CD4-positive, alpha-beta T cell treated with Interleukin-17A for 4 hours (primary cell): ENCODE data around the gene VASN.
A peak's percentile ranks its signal among the peaks of the same experiment; 100 is the strongest.

ENCODE experiments used
- DNase-seq: peaks from one replicate; pipeline ENCODE4 v3.0.0-alpha.2; 2020; ENCODE audit warnings: mixed read lengths

The VASN gene

GRCh38 chr16:4404967-4405696, 33.5 kb downstream of the VASN start:
- no peak for DNase-seq

- DNase-seq = no peak
Measured at GRCh38 chr16:4407543-4408322, 36.1 kb downstream of the VASN start.

GRCh38 chr16:4408323-4408690, 36.7 kb downstream of the VASN start:
- no peak for DNase-seq

GRCh38 chr16:4409081-4409932, 37.7 kb downstream of the VASN start:
- no peak for DNase-seq

- no peak for DNase-seq
Measured at GRCh38 chr16:4410335-4411075, 38.9 kb downstream of the VASN start.

- no peak for DNase-seq
Measured at GRCh38 chr16:4411684-4412083, 40.0 kb downstream of the VASN start.

GRCh38 chr16:4412159-4412558, 40.5 kb downstream of the VASN start:
- DNase-seq = no peak

- DNase-seq = no peak
Measured at GRCh38 chr16:4412854-4413253, 41.2 kb downstream of the VASN start.

GRCh38 chr16:4414187-4414917, 42.7 kb downstream of the VASN start:
- DNase-seq = peak; percentile 78

GRCh38 chr16:4415538-4416199, 44.0 kb downstream of the VASN start:
- DNase-seq = peak; percentile 72

- DNase-seq = peak; percentile 100
Measured at GRCh38 chr16:4416200-4417032, 44.8 kb downstream of the VASN start, which contains the start of gene CORO7. TSS of gene CORO7 (minus strand) at chr16:4416596. CDS start at chr16:4416518, 78 bp downstream.

GRCh38 chr16:4419402-4419959, 47.8 kb downstream of the VASN start:
- no peak for DNase-seq

GRCh38 chr16:4420505-4421105, 49.0 kb downstream of the VASN start:
- no peak for DNase-seq

GRCh38 chr16:4425378-4426020, 53.9 kb downstream of the VASN start, which contains the start of gene DNAJA3:
TSS of gene DNAJA3 (plus strand) at chr16:4425868. CDS start at chr16:4425882, 14 bp downstream.
- peak; percentile 94 for DNase-seq

- no peak for DNase-seq
Measured at GRCh38 chr16:4426021-4426684, 54.5 kb downstream of the VASN start.

GRCh38 chr16:4426722-4427372, 55.2 kb downstream of the VASN start:
- DNase-seq = no peak

- no peak for DNase-seq
Measured at GRCh38 chr16:4428500-4428899, 56.9 kb downstream of the VASN start.

- no peak for DNase-seq
Measured at GRCh38 chr16:4431023-4431422, 59.4 kb downstream of the VASN start.
